Endothelial cell of umbilical vein (primary cell): Measurements from ENCODE around the gene PSMC3. TPM values are rescaled to one million over a fixed set of nuclear protein-coding genes. Genes with fewer than 3 reads are reported as not detected.

Source experiments
- BruUV-seq: library from RNA; stranded (reverse); fragments of 400-500 nt; replicated peaks from 2 replicates; lab custom pipeline; 2021; lab: Mats Ljungman, UMichigan
- CTCF ChIA-PET: fragments of 300-600, 350-600 bp; sonication (Branson Sonifier 250); formaldehyde crosslinking; loops from one replicate; lab custom pipeline; 2021; ENCODE audit warnings: antibody characterized with exemption, inconsistent platforms; lab: Charles Lee
- POLR2A ChIA-PET: fragments of 300-600, 350-600 bp; sonication (Branson Sonifier 250); formaldehyde crosslinking; loops from one replicate; lab custom pipeline; 2021; ENCODE audit warnings: antibody characterized with exemption, inconsistent platforms; lab: Charles Lee
- DNase-seq: peaks from one replicate; pipeline ENCODE4 v3.0.0-alpha.2; 2011; ENCODE audit warnings: low read depth, low spot score
- FAIRE-seq: peaks from 2 replicates; lab custom pipeline; 2011; peaks lifted over from hg19 to GRCh38; lab: Jason Lieb, UNC
- H2AFZ ChIP-seq: 2 replicates; pipeline ENCODE4 v1.6.0; 2012; ENCODE audit warnings: low read depth, low read length, control low read depth, inconsistent platforms
- H3K27ac ChIP-seq: 2 replicates; pipeline ENCODE4 v1.5.1; 2011; ENCODE audit warnings: low read depth, mild to moderate bottlenecking, control low read depth, low read length, moderate library complexity; ENCODE audit not compliant: insufficient read depth
- H3K27me3 ChIP-seq, 2 experiments: 2 replicates each; pipeline versions ENCODE4 v1.6.0 to v1.6.1; 2011; ENCODE audit warnings: low read length in 2 of 2, mixed read lengths in 1 of 2; ENCODE audit not compliant: control insufficient read depth in 2 of 2, insufficient read depth in 2 of 2
- H3K36me3 ChIP-seq, 2 experiments: 2 replicates in 1 of 2; 3 replicates in 1 of 2; pipeline ENCODE4 v1.5.1; 2011; ENCODE audit warnings: low read length in 2 of 2, mild to moderate bottlenecking in 1 of 2, moderate library complexity in 1 of 2; ENCODE audit not compliant: control insufficient read depth in 2 of 2, insufficient read depth in 2 of 2; ENCODE audit errors: extremely low read depth in 1 of 2
- H3K4me1 ChIP-seq: 3 replicates; pipeline ENCODE4 v1.5.1; 2011; ENCODE audit warnings: mild to moderate bottlenecking, low read length; ENCODE audit not compliant: control insufficient read depth, insufficient read depth; ENCODE audit errors: extremely low read depth
- H3K4me2 ChIP-seq: 2 replicates; pipeline ENCODE4 v1.6.1; 2011; ENCODE audit warnings: low read length, control low read depth, mixed read lengths; ENCODE audit not compliant: insufficient read depth
- H3K4me3 ChIP-seq, 3 experiments: fragments of 200-600 bp in 1 of 3; sonication (generic), shearing (Covaris generic) in 1 of 3; replicated peaks in 1 of 3; 2 replicates each; pipeline ENCODE4 v1.5.1; 2011 to 2016; ENCODE audit warnings: control low read depth in 3 of 3, low read length in 3 of 3, mild to moderate bottlenecking in 2 of 3, inconsistent platforms in 1 of 3, low read depth in 1 of 3, moderate library complexity in 1 of 3; ENCODE audit not compliant: insufficient read depth in 1 of 3
- H3K79me2 ChIP-seq: 2 replicates; pipeline ENCODE4 v1.6.0; 2012; ENCODE audit warnings: low read length, inconsistent platforms; ENCODE audit not compliant: control insufficient read depth, insufficient read depth
- H3K9ac ChIP-seq: replicated peaks from 2 replicates; pipeline ENCODE3; 2011; ENCODE audit warnings: low read length, control low read depth; ENCODE audit not compliant: insufficient read depth; ENCODE audit errors: extremely low read depth
- H3K9me1 ChIP-seq: replicated peaks from 3 replicates; pipeline ENCODE4 v1.6.0; 2011; ENCODE audit warnings: mild to moderate bottlenecking, low read length; ENCODE audit not compliant: control insufficient read depth, insufficient read depth; ENCODE audit errors: extremely low read depth
- H3K9me3 ChIP-seq: replicated peaks from 2 replicates; pipeline ENCODE4 v1.5.1; 2012; ENCODE audit warnings: low read length, inconsistent platforms; ENCODE audit not compliant: control insufficient read depth, insufficient read depth
- H4K20me1 ChIP-seq: replicated peaks from 2 replicates; pipeline ENCODE3; 2011; ENCODE audit warnings: mild to moderate bottlenecking, low read length; ENCODE audit not compliant: control insufficient read depth, insufficient read depth; ENCODE audit errors: extremely low read depth
- CTCF ChIP-seq, 2 donors: IDR thresholded peaks; 1 replicate in 1 of 2; 2 replicates in 1 of 2; pipeline ENCODE4 v1.5.1; 2011; ENCODE audit warnings: low read length in 2 of 2, mild to moderate bottlenecking in 2 of 2, moderate library complexity in 2 of 2, control low read depth in 1 of 2, inconsistent platforms in 1 of 2, low read depth in 1 of 2; ENCODE audit not compliant: insufficient read depth in 1 of 2; ENCODE audit errors: extremely low read depth in 1 of 2
- EZH2 ChIP-seq: IDR thresholded peaks from 2 replicates; pipeline ENCODE4 v1.6.1; 2012; ENCODE audit warnings: borderline replicate concordance, low read depth, mild to moderate bottlenecking, moderate library complexity, low read length, inconsistent platforms; ENCODE audit not compliant: severe bottlenecking
- FOS ChIP-seq: IDR thresholded peaks from 2 replicates; pipeline ENCODE4 v1.6.1; 2011; ENCODE audit warnings: mild to moderate bottlenecking, low read length, moderate library complexity, borderline replicate concordance; ENCODE audit not compliant: insufficient read depth
- GATA2 ChIP-seq: IDR thresholded peaks from 2 replicates; pipeline ENCODE4 v1.7.0; 2011; ENCODE audit warnings: low read depth, mild to moderate bottlenecking, moderate library complexity, mixed read lengths, low read length; ENCODE audit not compliant: insufficient read length, insufficient read depth
- JUN ChIP-seq: IDR thresholded peaks from 2 replicates; pipeline ENCODE4 v1.6.1; 2011; ENCODE audit warnings: borderline replicate concordance, low read depth; ENCODE audit not compliant: insufficient read length, insufficient read depth
- MYC ChIP-seq: IDR thresholded peaks from one replicate; pipeline ENCODE4 v1.6.1; 2011; ENCODE audit warnings: mild to moderate bottlenecking, low read depth, low read length
- POLR2A ChIP-seq: IDR thresholded peaks from 2 replicates; pipeline ENCODE4 v1.6.1; 2012; ENCODE audit warnings: low read depth, mild to moderate bottlenecking, control low read depth, low read length
- POLR2AphosphoS5 ChIP-seq: IDR thresholded peaks from 2 replicates; pipeline ENCODE4 v1.6.1; 2012; ENCODE audit warnings: low read depth, mild to moderate bottlenecking, control low read depth, low read length, moderate library complexity; ENCODE audit not compliant: insufficient read depth
- dilution Hi-C: fragments of 300-500 bp; cut with MboI; formaldehyde crosslinking; loops from one replicate; pipeline ENCODE4 v1.15.0; 2019; ENCODE audit warnings: low sequenced_read_pairs; ENCODE audit not compliant: extremely low pct_ligation_motif_present
- intact Hi-C: fragments of 100-400 bp; cut with micrococcal nuclease; formaldehyde crosslinking; loops from one replicate; pipeline ENCODE4 v1.10.0; 2022
- polyA plus RNA-seq, 4 experiments: library from polyadenylated mRNA; depleted of rRNA in 3 of 4; stranded (reverse) in 3 of 4; unstranded in 1 of 4; fragments of >200 nt; gene quantifications; 2 replicates each; pipeline versions ENCODE4 v1.2.1 to v1.2.3, GENCODE V29; 2011 to 2012; ENCODE audit warnings: missing spikeins in 1 of 4
- total RNA-seq: library from RNA; stranded (reverse); gene quantifications from 2 replicates; pipeline ENCODE4 v1.2.3, GENCODE V29; 2021
- TF ChIP-seq, protein P1 (sequence below): IDR thresholded peaks from 2 replicates; pipeline ENCODE4 v1.6.1; 2011; ENCODE audit not compliant: insufficient read depth, insufficient read length

PSMC3 gene
- total and polyA plus RNA-seq, 2 donors (not counting 3 experiments of a cell fraction or from before 2014, with no cell fraction given), result 179 to 203 TPM

DNA sequence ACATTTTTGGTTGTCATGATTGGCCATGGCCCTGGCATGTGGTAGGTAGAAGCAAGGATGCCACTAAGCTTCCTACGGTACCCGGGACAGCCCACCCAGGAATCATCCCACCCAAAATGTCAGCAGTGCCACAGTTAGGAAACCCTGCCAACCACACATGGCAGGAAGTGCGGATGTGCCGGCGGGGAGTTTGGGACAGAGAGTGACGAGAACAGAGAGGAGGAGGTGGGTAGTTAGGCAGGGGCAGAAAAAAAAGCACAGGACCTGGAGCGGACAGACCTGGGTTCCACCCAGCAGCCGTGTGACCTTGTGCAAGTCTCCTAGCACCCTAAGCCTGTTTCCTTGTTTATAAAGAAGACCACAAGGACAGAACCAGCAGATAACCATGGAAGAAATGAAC is 51.2 kb downstream of the PSMC3 start:
- ChIA-PET POLR2A (no interaction called here), CTCF (interaction anchor here (0.8 to 4.7 kb wide), 13 partner anchors 11 to 242 kb away, joined by 3 to 148 read pairs (median 8); partner anchors contain the start of gene SLC39A13)
- Histone ChIP-seq H4K20me1 (no peaks in the 10 kb centered on the region), H3K9me3 (no peaks in the 10 kb centered on the region), H3K4me1 (peaks cover 9% of the 10 kb centered on the region), H3K27me3 (no peaks in the 10 kb centered on the region), H3K9ac (no peak overlapping the region), H3K79me2 (no peaks in the 10 kb centered on the region), H2AFZ (no peak overlapping the region), H3K4me3 (no peak overlapping the region), H3K4me2 (no peak overlapping the region), H3K36me3 (no peaks in the 10 kb centered on the region), H3K27ac (no peak overlapping the region), H3K9me1 (no peaks in the 10 kb centered on the region)
- DNase-seq (no peak), FAIRE-seq (no peak)
- TF ChIP-seq POLR2A (no peak), MYC (no peak), EZH2 (no peak), CTCF (IDR thresholded peaks at IDR 0.05; ENCODE audit: extremely low read depth in 1 of 2, insufficient read depth in 1 of 2, low read depth in 1 of 2, low read length in 2 of 2) (no peak), GATA2 (no peak), JUN (no peak), POLR2AphosphoS5 (no peak), FOS (no peak)
- TF ChIP-seq, protein P1, sequence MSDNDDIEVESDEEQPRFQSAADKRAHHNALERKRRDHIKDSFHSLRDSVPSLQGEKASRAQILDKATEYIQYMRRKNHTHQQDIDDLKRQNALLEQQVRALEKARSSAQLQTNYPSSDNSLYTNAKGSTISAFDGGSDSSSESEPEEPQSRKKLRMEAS, result no peak
- intact Hi-C loops (no loop called here), dilution Hi-C loops (no loop called here)
- no TSS peak for BruUV-seq
